Stimulated activated CD8-positive, alpha-beta memory T cell treated with anti-CD3 and anti-CD28 coated beads, Interleukin-2, amount 100 ng/mL, for 48 hours (primary cell): Measurements from ENCODE around the gene LSM14B.
"Not testable (repeated sequence)": the region's sequence is repeated elsewhere in the genome, so short reads cannot be mapped to it uniquely, and the experiment has no call there.

ENCODE experiments used
- DNase-seq, 2 donors: peaks; one replicate each; pipeline ENCODE4 v3.0.0-alpha.2; 2020; ENCODE audit warnings: low read depth in 2 of 2

Gene LSM14B

GRCh38 chr20:62146019-62146755 lies 23.9 kb downstream of the LSM14B start:
- no peak for DNase-seq

DNA sequence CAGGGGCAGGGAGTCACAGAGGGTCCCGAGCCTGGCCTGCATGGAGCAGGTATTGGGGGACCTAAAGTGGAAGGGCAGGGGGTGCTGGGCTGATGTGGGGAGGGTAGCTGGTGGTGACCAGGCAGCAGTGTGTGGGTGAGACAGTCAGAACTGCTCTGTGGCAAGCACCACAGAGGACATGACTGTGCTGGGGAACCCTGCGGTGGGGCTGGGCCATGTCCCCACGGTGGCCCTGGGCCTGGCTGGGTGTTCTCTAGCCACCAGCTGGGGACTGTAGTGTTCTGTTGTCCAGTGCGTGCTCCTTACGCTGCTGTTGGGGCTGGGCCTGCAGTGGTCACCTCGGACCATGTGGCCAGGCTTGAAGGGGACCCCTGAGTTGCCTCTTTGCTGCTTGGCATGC lies 24.9 kb downstream of the LSM14B start:
- no peak for DNase-seq

DNA sequence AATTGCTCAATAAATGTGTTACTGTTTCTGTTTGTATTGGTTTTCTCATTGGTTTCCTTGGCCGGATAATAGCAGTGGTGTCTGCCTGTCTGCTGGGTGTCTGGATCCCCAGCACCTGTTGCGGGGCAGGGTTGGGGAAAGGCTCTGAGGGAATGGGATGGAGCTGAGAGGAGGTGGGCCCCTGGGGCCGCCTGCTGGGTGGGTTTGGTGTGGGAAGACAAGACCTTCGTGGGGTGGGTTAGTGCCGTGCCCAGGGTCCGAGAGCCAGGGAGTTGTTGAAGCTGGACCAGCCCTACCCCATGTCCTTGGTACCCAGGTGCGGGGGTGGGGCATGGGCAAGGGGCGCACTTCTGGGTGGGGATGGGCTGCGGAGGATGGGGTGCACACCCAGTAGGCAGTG lies 25.3 kb downstream of the LSM14B start:
- no peak for DNase-seq

- not testable (repeated sequence) for DNase-seq
Measured at GRCh38 chr20:62148383-62148782, 26.1 kb downstream of the LSM14B start.

GRCh38 chr20:62148908-62149314 lies 26.6 kb downstream of the LSM14B start:
- no peak for DNase-seq

- DNase-seq = no peak
Measured at GRCh38 chr20:62149532-62150309, 27.4 kb downstream of the LSM14B start.

DNA sequence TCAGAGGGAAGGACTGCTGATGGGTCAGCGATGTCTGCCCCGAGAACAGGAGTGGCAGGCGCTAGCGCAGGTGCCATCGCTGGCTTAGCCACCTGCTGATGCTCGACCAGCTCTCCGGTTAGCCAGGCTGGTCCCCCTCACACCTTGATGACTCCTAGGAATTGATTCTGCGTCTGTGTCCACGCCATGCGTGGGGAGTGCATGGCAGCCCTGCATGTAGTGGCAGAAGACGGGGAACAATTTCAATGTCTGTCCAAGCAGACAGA lies 28.0 kb downstream of the LSM14B start:
- no peak for DNase-seq

DNA sequence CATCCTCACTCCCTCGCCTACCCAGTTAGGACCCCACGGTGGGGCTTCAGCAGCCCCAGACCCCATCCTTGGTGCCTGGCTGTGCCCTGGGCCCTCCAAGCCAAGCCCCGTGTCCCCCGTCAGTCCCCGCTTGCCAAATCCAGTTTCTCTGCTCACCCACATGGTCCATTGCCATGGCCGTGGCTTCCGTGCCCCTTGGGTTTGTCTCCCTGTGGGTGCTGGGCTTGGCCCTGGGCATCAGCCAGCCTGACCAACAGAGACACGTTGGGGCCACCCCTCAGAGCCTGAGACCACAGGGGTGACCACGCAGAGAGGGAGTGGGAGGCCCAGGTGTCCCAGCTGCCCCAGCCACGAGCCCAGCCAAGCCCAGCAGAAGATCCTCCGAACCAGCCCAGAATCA lies 28.9 kb downstream of the LSM14B start:
- no peak for DNase-seq

GRCh38 chr20:62151835-62152364 lies 29.6 kb downstream of the LSM14B start:
- no peak for DNase-seq

DNA sequence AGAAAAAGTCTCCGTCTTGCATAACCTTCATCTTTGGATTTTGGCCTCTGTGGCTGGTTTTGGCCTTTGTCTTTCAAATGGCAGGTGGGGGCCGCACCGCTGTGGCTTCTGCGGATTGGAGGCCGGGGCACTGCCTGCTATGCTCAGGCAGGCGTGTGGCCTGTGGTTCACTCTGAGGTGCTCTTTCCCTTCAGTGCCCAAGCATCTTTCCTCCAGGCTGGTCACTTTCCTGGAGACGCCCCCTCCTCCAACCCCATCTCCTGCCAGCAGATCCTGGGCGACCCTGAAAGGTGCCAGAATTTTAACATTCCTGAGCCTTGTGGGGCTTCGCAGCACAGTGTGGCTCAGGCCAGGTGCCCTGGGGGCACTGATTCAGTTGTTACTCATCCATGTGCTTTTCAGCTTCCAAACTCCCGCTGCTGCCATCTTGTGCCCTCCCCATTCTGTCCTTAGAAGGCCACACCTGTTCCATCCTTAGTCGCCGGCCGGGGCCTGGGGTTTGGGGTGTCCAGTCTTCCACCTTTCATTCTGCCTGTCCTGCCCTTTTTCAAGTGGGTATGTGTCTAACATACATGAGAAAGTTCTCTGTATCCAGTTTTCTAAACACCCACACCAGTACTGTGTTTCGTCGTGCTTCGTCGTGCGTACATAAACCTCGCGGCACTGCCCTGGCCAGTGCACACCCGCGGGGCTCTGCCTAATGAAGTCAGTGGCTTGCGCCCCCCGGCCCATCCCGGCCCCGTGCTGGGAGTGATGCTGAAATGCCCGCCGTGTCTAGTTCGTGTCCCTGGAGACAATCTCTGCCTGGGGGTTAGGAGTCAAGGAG lies 33.4 kb downstream of the LSM14B start:
- DNase-seq = no peak

DNA sequence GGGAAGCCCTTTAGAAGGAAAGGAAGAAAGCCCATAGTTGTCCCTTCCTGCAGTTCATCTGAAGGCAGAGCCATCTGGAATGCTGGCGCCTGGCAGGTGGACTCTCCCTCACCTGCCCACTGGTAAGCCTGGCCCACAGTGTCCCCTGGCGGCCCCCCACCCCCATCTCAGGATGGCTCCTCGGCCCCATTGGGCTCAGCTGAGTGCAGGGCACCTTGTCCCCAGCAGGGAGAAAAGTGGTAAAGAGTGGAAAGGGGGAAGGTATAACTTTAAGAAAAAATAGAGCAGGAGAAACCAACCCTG lies 33.9 kb downstream of the LSM14B start:
- no peak for DNase-seq

- DNase-seq = peak; percentile 67 to 68
Measured at GRCh38 chr20:62156592-62157386, 34.5 kb downstream of the LSM14B start.

DNA sequence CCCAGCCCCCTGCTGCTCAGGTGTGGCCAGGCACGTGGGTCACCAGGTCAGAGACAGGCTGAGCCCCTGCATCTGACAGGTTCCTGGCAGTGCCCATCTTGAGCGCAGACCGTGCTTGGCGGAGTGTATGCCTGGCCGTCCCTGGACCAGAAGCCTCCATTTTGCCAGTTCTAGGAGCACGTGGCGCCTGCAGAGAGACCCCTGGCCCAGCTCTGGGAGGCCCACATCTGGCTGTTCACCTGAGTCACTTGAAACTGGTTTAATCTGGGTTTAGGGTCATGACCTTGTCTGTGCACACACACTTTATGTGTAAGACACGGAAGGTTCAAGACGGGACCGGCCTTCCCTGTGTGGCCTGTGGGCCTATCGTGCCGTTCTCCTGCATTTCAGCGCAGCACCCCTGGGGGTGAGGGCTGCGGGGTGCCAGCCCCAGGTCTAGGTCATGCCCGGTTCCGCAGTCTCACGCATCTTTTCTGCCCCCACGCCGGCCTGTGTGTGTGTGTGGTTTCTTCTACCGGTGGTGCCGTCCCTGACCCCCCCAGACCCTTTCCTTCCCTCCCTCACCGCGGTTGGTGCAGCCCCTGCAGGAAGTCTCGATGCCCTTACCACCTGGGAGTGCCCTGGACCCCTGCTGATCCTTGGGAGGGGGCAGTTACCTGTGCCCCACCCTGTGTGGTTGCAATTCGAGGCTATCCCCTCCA lies 35.3 kb downstream of the LSM14B start:
- no peak for DNase-seq

- DNase-seq = no peak
Measured at GRCh38 chr20:62158088-62158400, 35.8 kb downstream of the LSM14B start.

DNA sequence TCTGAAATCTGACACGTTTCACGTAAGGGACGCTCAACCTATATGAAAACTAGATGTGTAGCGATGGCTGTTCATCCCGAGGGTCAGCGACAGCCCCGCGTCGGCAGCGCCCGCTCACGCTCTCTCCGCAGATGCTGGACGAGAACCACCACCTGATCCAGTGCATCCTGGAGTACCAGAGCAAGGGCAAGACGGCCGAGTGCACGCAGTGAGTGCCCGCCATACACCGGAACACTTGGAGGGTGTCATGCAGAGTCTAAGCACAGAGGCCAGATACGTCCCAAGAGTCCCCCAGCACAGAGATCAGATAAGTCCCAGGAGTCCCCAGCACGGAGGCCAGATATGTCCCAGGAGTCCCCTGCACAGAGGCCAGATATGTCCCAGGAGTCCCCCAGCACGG lies 36.3 kb downstream of the LSM14B start:
- DNase-seq = no peak

- no peak for DNase-seq
Measured at GRCh38 chr20:62159052-62159451, 36.8 kb downstream of the LSM14B start.

GRCh38 chr20:62159839-62160238 lies 37.6 kb downstream of the LSM14B start:
- DNase-seq = peak; percentile 57 to 75

- no peak for DNase-seq
Measured at GRCh38 chr20:62160253-62160652, 38.0 kb downstream of the LSM14B start.

DNA sequence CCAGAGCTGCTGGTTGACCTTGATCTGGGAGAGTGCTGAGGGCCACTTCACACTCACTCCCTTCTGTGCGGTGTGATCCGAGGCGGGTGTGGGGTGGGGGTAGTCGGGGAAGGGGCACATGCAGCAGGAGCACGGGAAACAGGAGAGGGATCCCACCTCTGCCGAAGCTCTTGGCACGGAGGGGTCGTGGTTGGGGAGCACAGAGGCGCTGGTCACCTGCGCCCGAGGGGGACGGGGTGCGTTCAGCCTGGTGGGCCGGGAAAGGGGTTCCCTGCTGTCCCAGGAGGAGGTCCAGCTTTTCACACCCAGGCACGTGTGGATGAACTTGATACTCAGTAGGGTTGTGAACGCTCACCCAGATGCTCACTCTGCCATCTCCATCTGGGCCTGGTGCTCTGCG lies 38.6 kb downstream of the LSM14B start:
- DNase-seq = no peak

- DNase-seq = no peak
Measured at GRCh38 chr20:62161347-62161746, 39.1 kb downstream of the LSM14B start.

GRCh38 chr20:62162765-62163484 lies 40.6 kb downstream of the LSM14B start:
- no peak for DNase-seq
